Cerebellar cortex (tissue), 1 donor: Measurements from ENCODE around the gene MCTP2.

ENCODE experiments used
- DNase-seq: peaks from one replicate; pipeline ENCODE4 v3.0.0-alpha.2; 2015; ENCODE audit warnings: low spot score

MCTP2 gene

GRCh38 chr15:94359716-94360115 lies 128.4 kb downstream of the MCTP2 start:
- no peak for DNase-seq

DNA sequence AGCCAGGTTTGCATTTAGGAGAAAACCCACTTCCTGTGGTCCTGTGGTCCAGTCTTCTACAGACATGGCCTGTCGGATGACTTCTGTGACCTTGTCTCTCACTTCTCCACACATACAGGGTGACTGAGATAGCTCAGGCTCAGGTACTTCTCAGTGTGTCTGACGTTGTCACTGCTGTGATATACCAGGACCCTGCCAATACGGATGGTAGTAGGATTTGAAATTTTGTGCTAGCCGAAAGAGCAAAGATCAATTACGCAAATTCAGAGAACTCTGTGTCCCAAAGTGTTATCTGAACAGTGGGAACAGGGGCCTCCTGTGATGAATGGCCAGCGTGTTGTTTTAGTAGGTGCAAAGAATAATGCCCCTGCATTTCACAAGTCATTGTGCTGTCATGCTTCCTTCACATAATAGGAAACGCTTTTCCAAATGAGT lies 128.9 kb downstream of the MCTP2 start:
- DNase-seq: no peak

GRCh38 chr15:94362385-94363092 lies 131.2 kb downstream of the MCTP2 start:
- DNase-seq: no peak

DNA sequence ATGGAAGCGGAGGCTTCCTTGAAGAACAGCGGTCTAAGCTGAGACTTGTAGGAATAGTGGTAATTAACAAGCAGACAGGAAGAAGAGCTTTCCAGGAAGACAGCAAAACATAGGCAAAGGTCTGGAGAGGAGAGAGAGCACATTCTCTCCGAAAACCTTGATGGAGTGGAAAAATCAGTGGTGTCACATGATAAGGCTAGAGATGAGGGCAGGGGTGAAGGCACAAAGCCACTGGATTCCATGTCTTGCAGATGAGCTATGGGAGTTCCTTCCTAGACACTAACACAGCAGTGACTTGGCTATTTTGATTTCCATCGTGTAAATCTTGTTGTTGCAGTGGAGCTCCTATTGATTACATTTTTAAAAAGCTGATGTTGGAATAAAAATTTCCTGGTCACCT lies 132.0 kb downstream of the MCTP2 start:
- DNase-seq: no peak

- no peak for DNase-seq
Measured at GRCh38 chr15:94366781-94367180, 135.4 kb downstream of the MCTP2 start.

DNA sequence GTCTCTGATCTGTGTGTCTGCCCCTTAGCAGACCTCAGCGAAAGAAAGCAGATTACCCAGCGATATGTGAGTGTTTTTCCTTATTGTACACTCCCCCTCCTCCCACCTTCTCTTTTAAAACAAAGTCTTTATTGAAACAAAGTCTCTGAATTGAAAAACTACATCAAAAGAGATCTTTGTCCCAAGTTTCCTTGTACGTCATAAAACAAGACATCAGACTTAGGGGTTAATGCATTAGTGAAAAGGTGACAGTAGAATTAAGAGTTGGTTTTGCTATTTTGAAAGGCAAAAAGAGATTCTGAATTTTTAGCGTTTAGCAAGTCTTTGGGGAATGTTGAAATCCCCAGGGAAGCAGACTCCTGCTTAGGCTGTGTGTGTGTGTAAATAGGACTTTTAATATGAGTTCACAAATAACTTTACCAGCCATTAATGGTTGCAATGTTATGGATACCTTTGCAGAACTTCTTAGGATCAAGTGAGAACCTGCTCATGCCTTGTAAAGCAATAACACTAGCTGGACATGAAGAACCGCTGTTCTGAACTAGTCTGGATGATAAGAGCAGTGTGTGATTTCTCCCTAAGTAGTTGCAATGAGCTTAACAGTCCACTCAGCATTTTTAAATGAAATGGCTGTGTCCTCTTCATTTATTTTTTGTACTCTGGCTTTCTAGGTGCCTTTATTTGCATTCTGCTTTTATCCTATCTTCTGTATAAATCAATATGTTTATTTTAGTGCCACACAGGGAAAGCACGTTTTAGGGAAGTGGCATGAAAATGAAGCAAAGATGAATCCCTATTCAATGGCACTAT lies 136.6 kb downstream of the MCTP2 start:
- DNase-seq: no peak

DNA sequence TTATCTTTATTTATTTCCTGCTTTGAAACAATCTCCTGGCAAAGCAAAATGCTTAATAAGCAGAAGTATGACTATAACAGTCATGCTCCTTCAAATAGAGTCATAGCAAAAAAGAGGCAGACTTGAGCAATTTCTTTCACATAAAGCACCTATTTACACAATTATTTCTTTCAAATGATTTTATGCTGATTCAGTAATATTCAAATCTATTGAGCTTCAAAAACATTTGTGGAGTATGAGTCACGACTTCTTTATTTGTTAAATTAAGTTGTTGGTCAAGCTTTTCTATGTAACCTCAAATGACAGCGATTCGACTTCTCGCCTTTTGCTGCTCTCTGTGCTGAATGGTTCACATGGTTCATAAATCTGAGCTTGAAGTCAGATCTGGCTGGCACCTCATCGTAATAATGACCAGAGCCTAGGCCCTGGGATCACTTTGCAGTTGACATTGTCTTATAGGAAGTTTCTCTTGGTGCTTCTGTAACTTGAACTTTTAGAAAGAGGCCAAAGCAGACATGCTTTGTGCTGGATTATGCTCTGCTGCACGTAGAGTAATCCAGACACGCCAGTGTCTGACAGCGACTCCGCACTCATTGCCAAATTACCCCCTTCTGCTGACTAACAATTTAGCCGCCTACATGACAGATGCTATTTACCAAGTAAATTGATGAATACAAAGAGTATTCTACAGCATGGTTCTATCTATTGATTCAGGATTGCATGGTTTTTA lies 139.0 kb downstream of the MCTP2 start:
- no peak for DNase-seq

GRCh38 chr15:94370936-94371285 lies 139.6 kb downstream of the MCTP2 start:
- DNase-seq: no peak

GRCh38 chr15:94372821-94373220 lies 141.5 kb downstream of the MCTP2 start:
- DNase-seq: no peak

- no peak for DNase-seq
Measured at GRCh38 chr15:94375997-94376396, 144.6 kb downstream of the MCTP2 start.

DNA sequence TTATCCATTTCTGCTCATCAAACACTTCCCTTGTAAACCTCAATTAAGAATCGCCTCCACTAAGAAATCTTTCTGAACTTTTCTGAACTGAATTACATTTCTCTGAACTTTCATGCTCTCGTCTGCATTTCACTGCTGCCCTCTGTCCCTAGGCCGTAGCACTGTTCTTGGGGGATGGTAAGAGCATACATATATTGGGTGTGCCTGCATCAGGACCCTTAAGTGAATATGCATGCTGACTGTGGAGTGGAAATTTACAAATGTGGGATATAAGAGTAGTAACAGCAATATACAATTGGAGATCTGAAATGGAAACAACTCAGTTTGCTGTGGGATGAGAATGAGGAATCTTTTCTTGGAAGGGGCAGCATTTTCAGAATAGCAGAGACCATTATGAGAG lies 148.6 kb downstream of the MCTP2 start:
- DNase-seq: no peak

GRCh38 chr15:94380798-94381197 lies 149.4 kb downstream of the MCTP2 start:
- DNase-seq: no peak

GRCh38 chr15:94381384-94381783 lies 150.0 kb downstream of the MCTP2 start:
- DNase-seq: no peak

DNA sequence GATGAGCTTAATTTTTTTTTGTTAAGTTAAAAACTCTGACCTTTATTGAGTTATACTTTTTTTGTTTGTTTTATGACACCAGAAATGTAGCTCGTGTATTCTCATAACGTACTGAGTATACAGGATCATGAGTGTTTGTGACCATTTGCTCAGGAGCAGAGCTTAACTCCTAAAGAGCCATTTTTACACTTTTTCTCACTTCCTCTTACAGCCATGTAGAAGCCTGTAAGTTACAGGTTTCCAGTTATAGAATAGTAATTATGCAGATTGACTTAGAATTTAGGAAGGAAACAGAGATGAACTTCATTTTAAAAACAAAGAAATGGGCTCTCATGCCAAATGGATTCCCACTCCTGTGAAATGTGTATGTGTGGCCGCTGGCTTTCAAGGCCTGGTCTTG lies 151.7 kb downstream of the MCTP2 start:
- no peak for DNase-seq

DNA sequence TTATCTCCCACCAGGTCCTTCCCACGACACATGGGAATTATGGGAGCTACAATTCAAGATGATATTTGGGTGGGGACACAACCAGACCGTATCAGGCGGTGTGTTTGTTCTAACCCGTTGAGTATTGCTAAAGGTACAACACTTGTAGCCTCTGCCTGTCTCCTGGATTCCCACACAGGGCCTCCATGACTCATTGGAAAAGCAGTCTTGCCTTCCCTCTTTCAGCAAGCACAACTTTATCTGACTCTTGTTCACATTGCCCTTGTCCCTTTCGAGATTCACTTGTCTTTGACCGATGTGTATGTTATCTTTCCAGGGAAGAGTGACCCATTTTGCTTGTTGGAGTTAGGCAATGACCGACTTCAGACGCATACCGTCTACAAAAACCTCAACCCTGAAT lies 152.3 kb downstream of the MCTP2 start:
- no peak for DNase-seq

- DNase-seq: no peak
Measured at GRCh38 chr15:94385441-94385840, 154.1 kb downstream of the MCTP2 start.

- no peak for DNase-seq
Measured at GRCh38 chr15:94386351-94386750, 155.0 kb downstream of the MCTP2 start.

- DNase-seq: no peak
Measured at GRCh38 chr15:94387442-94387841, 156.1 kb downstream of the MCTP2 start.

DNA sequence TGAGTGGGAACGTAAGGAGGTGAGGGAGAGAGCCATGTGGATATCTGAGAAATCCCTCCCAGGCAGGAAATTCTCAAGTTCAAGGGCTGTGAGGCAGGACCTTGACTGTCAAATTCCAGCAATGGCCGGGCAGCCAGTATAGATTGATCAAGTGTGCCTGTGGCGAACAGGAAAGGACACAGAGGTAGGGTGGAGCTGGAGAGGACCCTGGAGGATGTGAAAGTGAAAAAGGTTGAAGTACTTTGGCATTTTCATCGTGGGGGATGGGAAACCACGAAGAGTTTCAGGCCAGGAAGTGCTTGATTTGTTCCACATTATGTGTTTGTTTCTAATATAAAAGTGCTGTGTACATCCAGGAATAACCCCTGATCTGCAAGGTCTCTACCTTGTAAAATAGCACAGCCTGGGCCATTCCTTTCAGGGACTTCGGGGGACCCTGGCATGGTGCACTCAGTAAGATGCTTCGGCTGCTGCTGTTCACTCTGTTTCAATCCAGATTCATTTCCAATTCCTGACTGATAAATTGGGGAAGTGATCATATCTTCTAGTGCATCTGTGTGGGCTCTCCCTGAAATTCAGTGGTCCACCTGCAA lies 156.6 kb downstream of the MCTP2 start:
- DNase-seq: no peak

GRCh38 chr15:94395640-94396039 lies 164.3 kb downstream of the MCTP2 start:
- DNase-seq: no peak

DNA sequence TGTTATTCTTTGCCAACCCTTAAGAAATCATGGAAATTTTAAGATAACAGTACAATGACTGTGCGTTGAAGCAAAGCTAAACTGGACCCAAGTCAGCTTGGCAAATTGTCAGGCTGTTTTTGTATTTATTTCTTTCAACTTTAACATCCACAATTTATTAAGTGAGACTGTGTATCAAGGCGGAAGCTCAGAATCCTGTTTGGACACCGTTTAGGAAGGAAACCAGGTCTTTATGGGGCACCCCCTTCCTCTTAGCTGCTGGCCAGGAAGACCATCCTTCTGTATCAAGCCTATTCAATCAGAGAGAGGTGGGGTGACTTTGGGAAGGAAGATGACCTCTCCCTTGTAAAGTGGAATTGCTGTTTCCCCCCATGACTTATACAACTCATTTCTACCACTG lies 166.0 kb downstream of the MCTP2 start:
- no peak for DNase-seq

- no peak for DNase-seq
Measured at GRCh38 chr15:94398001-94398400, 166.6 kb downstream of the MCTP2 start.
